Ammon's horn (tissue), 1 donor: ENCODE measurements around the gene MAST1.
"Not testable (repeated sequence)": the region's sequence is repeated elsewhere in the genome, so short reads cannot be mapped to it uniquely, and the experiment has no call there.

Experiments
- DNase-seq: peaks from one replicate; pipeline ENCODE4 v3.0.0-alpha.2; 2016; ENCODE audit warnings: low spot score

The MAST1 gene

GRCh38 chr19:12800923-12801465, 37.3 kb upstream of the MAST1 start:
- no peak for DNase-seq

GRCh38 chr19:12801466-12802266, 36.6 kb upstream of the MAST1 start, which contains the start of the genes PRDX2 and THSD8:
PRDX2 (minus strand) TSS chr19:12801800; CDS start chr19:12801261, 539 bp downstream.
THSD8 (plus strand) TSS chr19:12802069; CDS start chr19:12802072, 3 bp downstream.
- peak; percentile 89 for DNase-seq

- no peak for DNase-seq
Observed at GRCh38 chr19:12802267-12803106, 35.8 kb upstream of the MAST1 start.

GRCh38 chr19:12804051-12804450, 34.3 kb upstream of the MAST1 start:
- no peak for DNase-seq

GRCh38 chr19:12806242-12807081, 31.9 kb upstream of the MAST1 start, which contains the start of gene RNASEH2A:
RNASEH2A (plus strand) TSS chr19:12806584; CDS start chr19:12806674, 90 bp downstream.
- DNase-seq: peak; percentile 96

- no peak for DNase-seq
Observed at GRCh38 chr19:12815088-12815487, 23.2 kb upstream of the MAST1 start.

GRCh38 chr19:12817188-12817587, 21.1 kb upstream of the MAST1 start:
- not testable (repeated sequence) for DNase-seq

GRCh38 chr19:12817810-12818209, 20.5 kb upstream of the MAST1 start:
- not testable (repeated sequence) for DNase-seq

- no peak for DNase-seq
Observed at GRCh38 chr19:12821761-12822160, 16.6 kb upstream of the MAST1 start.

- no peak for DNase-seq
Observed at GRCh38 chr19:12825254-12826131, 12.8 kb upstream of the MAST1 start.

GRCh38 chr19:12828494-12828893, 9.8 kb upstream of the MAST1 start:
- no peak for DNase-seq

GRCh38 chr19:12833418-12833737, 4.9 kb upstream of the MAST1 start:
- DNase-seq: no peak

GRCh38 chr19:12833738-12834565, 4.4 kb upstream of the MAST1 start:
- DNase-seq: no peak

- DNase-seq: no peak
Observed at GRCh38 chr19:12834566-12834943, 3.8 kb upstream of the MAST1 start, which contains the start of gene RTBDN. RTBDN (minus strand) TSS chr19:12834579; CDS start chr19:12829979, 4,600 bp downstream.

GRCh38 chr19:12834976-12835757, 3.1 kb upstream of the MAST1 start:
- DNase-seq: no peak

GRCh38 chr19:12836529-12836863, 1.8 kb upstream of the MAST1 start:
- no peak for DNase-seq

GRCh38 chr19:12837225-12837624, 1.1 kb upstream of the MAST1 start:
- DNase-seq: no peak

- no peak for DNase-seq
Observed at GRCh38 chr19:12838886-12839756, 806 bp downstream of the MAST1 start.
